Endothelial cell (in vitro differentiated cells): ENCODE data around the gene DUSP22. TPM values are rescaled to one million over a fixed set of nuclear protein-coding genes. Genes with fewer than 3 reads are reported as not detected.
"Not testable (repeated sequence)": the region's sequence is repeated elsewhere in the genome, so short reads cannot be mapped to it uniquely, and the experiment has no call there.

Experiments used
- DNase-seq: peaks from one replicate; pipeline ENCODE4 v3.0.0; 2021; ENCODE audit warnings: low spot score
- H3K27ac Mint-ChIP-seq: one replicate; pipeline ENCODE4 v1.8.0; 2021; ENCODE audit warnings: mixed read lengths, inconsistent platforms; ENCODE audit not compliant: unreplicated experiment
- H3K27me3 Mint-ChIP-seq: one replicate; pipeline ENCODE4 v1.8.0; 2021; ENCODE audit warnings: mild to moderate bottlenecking, moderate library complexity, mixed read lengths, inconsistent platforms; ENCODE audit not compliant: unreplicated experiment
- H3K36me3 Mint-ChIP-seq: one replicate; pipeline ENCODE4 v1.8.0; 2021; ENCODE audit warnings: mild to moderate bottlenecking, low read depth, mixed read lengths, inconsistent platforms; ENCODE audit not compliant: unreplicated experiment
- H3K4me1 Mint-ChIP-seq: one replicate; pipeline ENCODE4 v1.8.0; 2021; ENCODE audit warnings: mild to moderate bottlenecking, mixed read lengths, inconsistent platforms; ENCODE audit not compliant: unreplicated experiment
- H3K4me3 Mint-ChIP-seq: one replicate; pipeline ENCODE4 v1.8.0; 2021; ENCODE audit warnings: mild to moderate bottlenecking, mixed read lengths, inconsistent platforms; ENCODE audit not compliant: unreplicated experiment
- H3K9me3 Mint-ChIP-seq: one replicate; pipeline ENCODE4 v1.8.0; 2021; ENCODE audit warnings: mixed read lengths, inconsistent platforms; ENCODE audit not compliant: unreplicated experiment
- long read RNA-seq: library from polyadenylated mRNA; unstranded; transcript quantifications from one replicate; pipeline ENCODE4 v2.0.0, GENCODE V29; 2020; ENCODE audit not compliant: unreplicated experiment
- total RNA-seq: library from RNA; stranded (reverse); fragmentation: NEBNext Ultra II Directional; extraction: Animal tissue kit (Norgen Biotek cat#: 25700); gene quantifications from one replicate; pipeline ENCODE4 v1.2.1, GENCODE V29; 2021; ENCODE audit not compliant: unreplicated experiment
- TF ChIP-seq, protein P1 (sequence below): fragments of 200-600 bp; sonication (generic); IDR thresholded peaks from one replicate; pipeline ENCODE4 v1.5.0; 2021; ENCODE audit warnings: antibody characterized with exemption; ENCODE audit not compliant: unreplicated experiment

DUSP22 gene
- total RNA-seq = 57.3 TPM
- long read RNA-seq, transcript DUSP22-208 (6 exons, 1,166 nt) = minor isoform, 5 of 18 reads
- long read RNA-seq, transcript DUSP22-202 (7 exons, 3,098 nt) = major isoform, 6 of 18 reads
- long read RNA-seq, partial matches to known transcripts = 1 of 18 reads
- long read RNA-seq, other reads (novel, unspliced or antisense) = 2 of 18 reads

DNA sequence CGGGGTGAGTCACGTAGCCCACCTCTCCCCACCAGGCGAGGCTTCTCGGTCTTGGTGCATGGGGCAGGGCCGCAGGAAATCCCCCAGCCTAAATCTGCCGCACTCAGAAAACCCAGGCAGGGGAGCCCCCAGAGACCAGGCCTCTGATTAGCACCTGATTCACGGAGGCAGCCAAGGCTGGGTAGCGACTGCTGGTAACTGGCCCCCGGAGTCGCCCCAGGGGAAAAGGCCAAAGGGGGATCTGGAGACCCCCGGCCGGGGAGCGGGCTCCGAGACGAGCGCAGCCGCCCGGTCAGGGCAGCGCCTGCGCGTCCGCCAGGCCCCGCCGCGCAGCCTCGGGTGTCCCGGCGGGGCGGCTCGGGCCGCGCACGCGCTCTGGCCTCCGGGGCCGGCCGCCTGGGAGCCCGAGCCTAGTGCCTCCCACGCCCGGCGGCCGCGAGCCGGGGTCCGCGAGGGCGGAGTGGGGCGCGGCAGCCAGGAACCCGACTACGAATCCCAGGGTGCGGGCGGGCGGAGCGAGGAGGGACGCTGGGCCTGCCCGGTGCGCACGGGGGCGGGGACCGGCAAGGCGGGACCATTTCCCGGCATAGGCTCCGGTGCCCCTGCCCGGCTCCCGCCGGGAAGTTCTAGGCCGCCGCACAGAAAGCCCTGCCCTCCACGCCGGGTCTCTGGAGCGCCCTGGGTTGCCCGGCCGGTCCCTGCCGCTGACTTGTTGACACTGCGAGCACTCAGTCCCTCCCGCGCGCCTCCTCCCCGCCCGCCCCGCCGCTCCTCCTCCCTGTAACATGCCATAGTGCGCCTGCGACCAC, at the start of gene DUSP22:
Gene DUSP22 (plus strand): TSS at position 791 of the 809 bp plus-strand sequence. CDS start 53 bp downstream, outside the sequence.
- TF ChIP-seq, protein P1, sequence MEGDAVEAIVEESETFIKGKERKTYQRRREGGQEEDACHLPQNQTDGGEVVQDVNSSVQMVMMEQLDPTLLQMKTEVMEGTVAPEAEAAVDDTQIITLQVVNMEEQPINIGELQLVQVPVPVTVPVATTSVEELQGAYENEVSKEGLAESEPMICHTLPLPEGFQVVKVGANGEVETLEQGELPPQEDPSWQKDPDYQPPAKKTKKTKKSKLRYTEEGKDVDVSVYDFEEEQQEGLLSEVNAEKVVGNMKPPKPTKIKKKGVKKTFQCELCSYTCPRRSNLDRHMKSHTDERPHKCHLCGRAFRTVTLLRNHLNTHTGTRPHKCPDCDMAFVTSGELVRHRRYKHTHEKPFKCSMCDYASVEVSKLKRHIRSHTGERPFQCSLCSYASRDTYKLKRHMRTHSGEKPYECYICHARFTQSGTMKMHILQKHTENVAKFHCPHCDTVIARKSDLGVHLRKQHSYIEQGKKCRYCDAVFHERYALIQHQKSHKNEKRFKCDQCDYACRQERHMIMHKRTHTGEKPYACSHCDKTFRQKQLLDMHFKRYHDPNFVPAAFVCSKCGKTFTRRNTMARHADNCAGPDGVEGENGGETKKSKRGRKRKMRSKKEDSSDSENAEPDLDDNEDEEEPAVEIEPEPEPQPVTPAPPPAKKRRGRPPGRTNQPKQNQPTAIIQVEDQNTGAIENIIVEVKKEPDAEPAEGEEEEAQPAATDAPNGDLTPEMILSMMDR = no peak
- H3K36me3 Mint-ChIP-seq = peaks cover 5% of the 10 kb centered on the region
- H3K4me3 Mint-ChIP-seq = peak within 1 kb of the TSS; percentile 96
- DNase-seq = peak; percentile 84
- H3K27me3 Mint-ChIP-seq = peaks cover 13% of the 10 kb centered on the region
- peaks cover 18% of the 10 kb centered on the region for H3K4me1 Mint-ChIP-seq
- peak within 1 kb of the TSS; percentile 86 for H3K27ac Mint-ChIP-seq
- H3K9me3 Mint-ChIP-seq = peaks cover 8% of the 10 kb centered on the region

GRCh38 chr6:246352-246751, 45.9 kb upstream of the DUSP22 start:
- TF ChIP-seq, protein P1 = no peak
- no peak for DNase-seq
- Mint-ChIP-seq H3K9me3 (no peaks in the 10 kb centered on the region), H3K4me1 (no peaks in the 10 kb centered on the region), H3K27ac (no peak overlapping the region), H3K4me3 (no peak overlapping the region), H3K27me3 (no peaks in the 10 kb centered on the region), H3K36me3 (no peaks in the 10 kb centered on the region)

DNA sequence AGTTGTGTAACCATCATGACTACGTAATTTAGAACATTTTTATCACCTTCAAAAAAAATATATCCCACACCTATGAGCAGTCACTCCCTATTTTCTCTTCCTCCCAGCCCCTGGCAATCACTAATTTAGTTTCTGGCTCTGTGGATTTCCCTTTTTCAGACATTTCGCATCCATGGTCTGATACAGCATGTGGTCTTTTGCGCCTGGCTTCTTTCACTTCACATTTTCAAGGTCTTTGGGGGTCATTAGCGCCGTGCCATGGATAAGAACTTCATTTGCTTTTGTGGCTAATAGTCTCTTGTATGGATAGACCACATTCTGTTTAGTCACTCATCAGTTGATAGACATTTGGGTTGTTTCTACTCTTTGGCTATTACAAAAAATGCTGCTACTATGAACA, 44.9 kb upstream of the DUSP22 start:
- Mint-ChIP-seq H3K27me3 (no peaks in the 10 kb centered on the region), H3K9me3 (no peaks in the 10 kb centered on the region), H3K36me3 (no peaks in the 10 kb centered on the region), H3K27ac (no peak overlapping the region), H3K4me1 (no peaks in the 10 kb centered on the region), H3K4me3 (no peak overlapping the region)
- no peak for DNase-seq
- TF ChIP-seq, protein P1 = no peak

- not testable (repeated sequence) for H3K27ac Mint-ChIP-seq, H3K27me3 Mint-ChIP-seq, DNase-seq, H3K4me3 Mint-ChIP-seq, H3K9me3 Mint-ChIP-seq, H3K4me1 Mint-ChIP-seq, H3K36me3 Mint-ChIP-seq
These were observed 44.2 kb upstream of the DUSP22 start for GRCh38 chr6:248046-248445.

DNA sequence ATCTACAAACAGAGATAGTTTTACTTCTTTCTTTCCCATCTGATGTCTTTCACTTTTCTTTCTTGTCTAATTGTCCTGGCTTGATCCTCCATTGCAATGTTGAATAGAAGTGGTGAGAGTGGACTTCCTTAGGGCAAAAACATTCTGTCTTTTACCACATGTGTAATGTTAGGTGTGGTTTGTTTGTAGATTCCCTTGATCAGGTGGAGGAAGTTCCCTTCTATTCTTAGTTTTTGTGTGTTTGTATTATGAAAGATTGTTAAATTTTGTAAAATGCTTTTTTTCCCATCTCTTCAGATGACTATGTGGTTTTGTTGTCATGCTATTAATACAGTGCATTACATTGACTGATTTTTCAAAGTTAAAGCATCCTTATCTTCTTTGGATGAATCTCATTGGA, 41.6 kb upstream of the DUSP22 start:
- H3K36me3 Mint-ChIP-seq = no peaks in the 10 kb centered on the region
- no peaks in the 10 kb centered on the region for H3K9me3 Mint-ChIP-seq
- H3K4me3 Mint-ChIP-seq = no peak overlapping the region
- no peak for DNase-seq
- TF ChIP-seq, protein P1 = no peak
- H3K27ac Mint-ChIP-seq = no peak overlapping the region
- H3K27me3 Mint-ChIP-seq = no peaks in the 10 kb centered on the region
- H3K4me1 Mint-ChIP-seq = no peaks in the 10 kb centered on the region
